GM21360 (cell line): ENCODE measurements around the gene SIRT2.
A peak's percentile ranks its signal among the peaks of the same experiment; 100 is the strongest.
"Not testable (repeated sequence)": the region's sequence is repeated elsewhere in the genome, so short reads cannot be mapped to it uniquely, and the experiment has no call there.

ENCODE experiments used
- ATAC-seq: cut with Tn5 transposase; IDR thresholded peaks from one replicate; pipeline ENCODE4 v1.9.1; 2021; ENCODE audit warnings: mild to moderate bottlenecking, moderate library complexity; ENCODE audit not compliant: unreplicated experiment

Gene SIRT2

DNA sequence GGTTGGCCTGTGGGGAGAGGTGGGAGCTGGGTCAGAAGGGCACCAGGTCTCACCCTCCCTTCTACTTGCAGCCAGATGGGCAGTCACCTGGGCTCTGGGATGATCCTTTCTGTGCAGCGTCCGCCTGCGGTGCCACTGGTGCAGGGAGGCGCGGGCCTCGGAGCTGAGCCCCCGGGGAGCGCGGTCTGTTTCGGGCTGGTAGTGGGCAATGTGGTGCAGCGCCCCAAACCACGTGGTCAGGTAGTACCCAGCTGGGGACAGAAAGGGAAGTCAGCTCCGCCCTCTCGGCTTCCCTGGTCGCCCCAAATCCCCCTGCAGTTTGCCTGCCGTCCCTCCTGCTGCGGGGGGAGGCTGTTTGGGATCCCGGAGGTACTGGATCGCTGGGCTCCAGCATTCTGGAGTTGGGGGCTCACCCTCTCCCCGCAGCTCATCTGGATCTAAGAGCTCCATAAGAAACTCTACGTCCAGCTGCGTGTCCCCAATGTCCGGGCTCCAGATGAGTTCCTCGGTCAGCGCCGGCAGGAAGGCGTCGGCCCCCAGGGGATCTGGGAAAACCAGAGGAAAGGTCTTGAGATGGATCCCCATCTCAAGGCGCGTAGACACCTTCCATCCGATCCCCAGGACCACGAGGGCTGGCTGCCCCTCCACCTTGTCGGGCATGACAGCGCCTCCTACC lies 30.1 kb downstream of the SIRT2 start:
- no peak for ATAC-seq

GRCh38 chr19:38868551-38868950 lies 30.9 kb downstream of the SIRT2 start:
- ATAC-seq: no peak

GRCh38 chr19:38867171-38867780 lies 32.1 kb downstream of the SIRT2 start:
- no peak for ATAC-seq

DNA sequence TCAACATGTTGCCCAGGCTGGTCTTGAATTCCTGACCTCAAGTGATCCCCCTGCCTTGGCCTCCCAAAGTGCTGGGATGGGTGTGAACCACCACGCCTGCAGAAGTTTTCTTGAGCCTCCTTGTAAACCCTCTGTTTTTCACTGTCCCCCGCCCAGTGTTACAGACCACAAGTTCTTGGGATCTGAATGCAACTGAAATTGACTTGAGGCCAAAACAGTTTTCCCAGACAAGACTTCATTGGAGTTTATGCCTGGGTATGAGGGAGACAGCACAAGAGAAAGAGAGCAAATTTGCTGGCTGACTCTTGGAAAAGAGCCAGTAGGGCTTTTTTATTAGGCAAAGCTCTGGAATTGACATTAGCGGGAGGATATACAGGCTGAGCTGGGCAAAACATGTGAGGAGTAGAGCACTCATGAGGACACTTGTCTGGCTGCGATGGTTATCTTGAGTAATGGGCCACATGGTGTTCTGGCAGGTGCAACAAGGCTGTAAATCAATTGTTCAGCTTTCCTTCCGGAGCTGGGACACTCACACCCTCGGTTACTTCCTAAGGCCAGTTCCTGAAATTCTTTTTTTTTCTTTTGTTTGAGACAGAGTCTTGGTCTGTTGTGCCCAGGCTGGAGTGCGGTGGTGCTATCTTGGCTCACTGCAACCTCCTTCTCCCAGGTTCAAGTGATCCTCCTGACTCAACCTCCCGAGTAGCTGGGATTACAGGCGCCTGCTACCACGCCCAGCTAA lies 36.9 kb downstream of the SIRT2 start:
- no peak for ATAC-seq

DNA sequence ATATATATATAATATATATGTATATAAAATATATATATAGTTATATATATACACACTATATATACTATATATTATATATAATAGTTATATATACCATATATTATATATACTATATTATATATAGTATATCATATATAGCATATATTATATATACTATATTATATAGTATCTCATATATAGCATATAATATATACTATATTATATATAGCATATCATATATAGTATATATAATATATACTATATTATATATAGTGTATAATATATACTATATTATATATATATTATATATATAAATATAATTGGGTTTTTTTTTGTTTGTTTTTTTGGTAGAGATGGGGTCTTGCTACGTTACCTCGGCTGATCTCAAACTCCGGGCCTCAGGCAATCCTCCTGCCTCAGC lies 38.0 kb downstream of the SIRT2 start:
- ATAC-seq: no peak

DNA sequence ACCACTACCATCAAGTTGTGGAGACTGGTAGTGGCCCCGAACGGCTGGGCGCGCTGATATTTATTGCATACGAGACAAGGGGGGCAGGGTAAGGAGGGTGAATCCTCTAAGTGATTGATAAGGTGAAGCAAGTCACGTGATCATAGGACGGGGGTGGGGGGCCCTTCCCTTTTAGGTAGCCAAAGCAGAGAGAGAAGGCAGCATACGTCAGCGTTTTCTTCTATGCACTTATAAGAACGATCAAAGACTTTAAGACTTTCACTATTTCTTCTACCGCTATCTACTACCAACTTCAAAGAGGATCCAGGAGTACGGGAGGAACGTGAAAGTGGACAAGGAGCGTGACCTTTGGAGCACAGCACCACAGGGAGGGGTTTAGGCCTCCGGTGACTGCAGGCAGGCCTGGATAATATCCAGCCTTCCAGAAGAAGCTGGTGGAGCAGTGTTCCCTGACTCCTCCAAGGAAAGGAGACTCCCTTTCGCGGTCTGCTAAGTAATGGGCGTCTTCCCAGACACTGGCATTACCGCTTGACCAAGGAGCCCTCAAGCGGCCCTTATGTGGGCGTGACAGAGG lies 39.7 kb downstream of the SIRT2 start:
- ATAC-seq: not testable (repeated sequence)

GRCh38 chr19:38856813-38857212 lies 42.6 kb downstream of the SIRT2 start:
- no peak for ATAC-seq

GRCh38 chr19:38855751-38856150 lies 43.7 kb downstream of the SIRT2 start:
- ATAC-seq: not testable (repeated sequence)

DNA sequence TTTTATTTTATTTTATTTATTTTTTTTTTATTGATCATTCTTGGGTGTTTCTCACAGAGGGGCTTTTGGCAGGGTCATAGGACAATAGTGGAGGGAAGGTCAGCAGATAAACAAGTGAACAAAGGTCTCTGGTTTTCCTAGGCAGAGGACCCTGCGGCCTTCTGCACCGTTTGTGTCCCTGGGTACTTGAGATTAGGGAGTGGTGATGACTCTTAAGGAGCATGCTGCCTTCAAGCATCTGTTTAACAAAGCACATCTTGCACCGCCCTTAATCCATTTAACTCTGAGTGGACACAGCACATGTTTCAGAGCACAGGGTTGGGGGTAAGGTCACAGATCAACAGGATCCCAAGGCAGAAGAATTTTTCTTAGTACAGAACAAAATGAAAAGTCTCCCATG lies 44.5 kb downstream of the SIRT2 start:
- ATAC-seq: not testable (repeated sequence)

- no peak for ATAC-seq
These were observed 46.2 kb downstream of the SIRT2 start for GRCh38 chr19:38853214-38853613.

- ATAC-seq: no peak
These were observed 47.0 kb downstream of the SIRT2 start for GRCh38 chr19:38852231-38853044.

DNA sequence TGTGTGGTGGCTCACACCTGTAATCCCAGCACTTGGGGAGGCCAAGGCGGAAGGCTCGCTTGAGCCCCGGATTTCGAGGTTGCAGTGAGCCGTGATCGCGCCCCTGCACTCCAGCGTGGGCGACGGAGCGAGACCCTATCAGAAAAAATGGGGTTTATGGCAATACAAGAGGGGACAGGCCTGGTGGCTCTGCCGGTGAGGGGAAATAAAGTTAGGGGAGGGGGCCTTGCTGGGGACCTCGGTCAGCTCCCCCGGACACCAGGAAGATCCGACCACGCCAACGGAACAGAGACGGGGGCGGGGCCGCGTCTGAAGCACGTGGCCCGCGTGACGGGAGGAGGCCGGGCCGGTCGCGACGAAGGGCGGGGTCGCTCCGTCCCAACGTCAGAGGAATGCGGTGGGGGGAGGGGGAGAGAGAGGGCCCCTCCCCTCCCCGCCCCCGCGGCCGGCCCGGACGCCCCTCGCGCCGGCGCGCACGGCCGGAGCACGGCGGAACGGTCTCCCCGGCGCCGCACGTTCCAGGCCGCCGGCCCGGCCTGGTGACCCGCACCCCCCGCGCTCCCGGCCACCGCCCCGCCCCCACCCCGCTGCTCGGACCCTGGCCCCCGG lies 47.7 kb downstream of the SIRT2 start:
- ATAC-seq: no peak

GRCh38 chr19:38850976-38851621 lies 48.3 kb downstream of the SIRT2 start:
- ATAC-seq: no peak

- peak; percentile 59 for ATAC-seq
These were observed 48.9 kb downstream of the SIRT2 start for GRCh38 chr19:38850436-38850975.

DNA sequence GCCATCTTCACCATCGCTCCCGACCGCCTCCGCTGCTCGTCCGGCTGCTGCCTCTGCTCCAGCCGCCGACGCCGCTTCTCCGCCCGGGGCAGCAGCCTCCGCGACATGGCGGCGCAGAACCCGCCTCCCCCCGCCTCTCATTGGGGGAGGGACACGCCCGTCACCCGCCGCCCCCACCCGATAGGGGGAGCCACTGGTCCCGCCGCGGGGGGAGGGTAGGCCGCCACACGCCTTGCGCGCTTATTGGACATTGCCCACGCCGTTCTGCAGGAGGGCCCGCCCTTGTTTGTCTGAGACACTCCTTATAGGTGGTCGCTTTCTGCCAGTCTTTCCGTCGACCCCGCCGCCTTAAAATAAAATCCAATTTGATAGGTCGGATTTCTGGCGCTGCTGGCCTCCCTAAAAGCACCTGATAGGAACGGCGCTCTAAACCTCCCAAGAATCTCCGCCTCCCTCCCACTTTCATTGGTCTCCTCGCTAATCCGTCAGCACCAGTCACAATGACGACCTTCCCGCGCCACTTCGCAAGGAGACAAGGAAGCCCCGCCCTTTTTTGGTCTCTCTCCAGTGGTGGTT lies 49.5 kb downstream of the SIRT2 start, which contains the start of gene HNRNPL:
Gene HNRNPL, minus strand, starts transcription at position 127 of the 576 bp plus-strand sequence. Its CDS starts 20 bp downstream, at position 107.
- peak; percentile 44 for ATAC-seq

- ATAC-seq: peak; percentile 30
These were observed 50.1 kb downstream of the SIRT2 start for GRCh38 chr19:38849147-38849859.

GRCh38 chr19:38848299-38849146 lies 50.9 kb downstream of the SIRT2 start:
- no peak for ATAC-seq

DNA sequence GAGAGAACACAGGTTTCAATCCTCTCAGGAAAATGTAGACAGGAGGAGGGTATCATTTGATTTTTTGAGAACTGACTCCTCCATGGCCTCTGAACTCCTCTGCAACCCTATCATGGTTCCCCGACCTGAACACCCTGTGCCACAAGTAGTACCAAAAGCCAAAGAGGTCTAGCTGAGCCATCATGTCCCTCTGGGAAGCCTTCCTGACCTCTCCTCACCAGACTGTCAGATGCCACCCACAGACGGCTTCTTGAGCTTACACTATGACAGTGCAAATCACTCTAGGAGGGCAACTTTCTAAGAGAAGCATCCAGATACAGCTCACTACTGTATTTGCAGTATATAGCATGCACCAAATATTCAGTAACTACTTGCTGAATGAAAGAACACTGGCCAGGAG lies 53.3 kb downstream of the SIRT2 start:
- ATAC-seq: no peak
